Activated CD4-positive, alpha-beta memory T cell treated with anti-CD3 and anti-CD28 coated beads for 36 hours (primary cell): Measurements from ENCODE around the gene SALL3. TPM values are rescaled to one million over a fixed set of nuclear protein-coding genes. Genes with fewer than 3 reads are reported as not detected.
"Not testable (repeated sequence)": the region's sequence is repeated elsewhere in the genome, so short reads cannot be mapped to it uniquely, and the experiment has no call there.

Experiments used
- CTCF ChIA-PET: fragments of 350-600 bp; sonication (Branson Sonifier 250); formaldehyde crosslinking; loops from one replicate; lab custom pipeline; 2021; ENCODE audit warnings: antibody characterized with exemption, inconsistent platforms; lab: Charles Lee
- POLR2A ChIA-PET: fragments of 350-600 bp; sonication (Branson Sonifier 250); formaldehyde crosslinking; loops from one replicate; lab custom pipeline; 2021; ENCODE audit warnings: antibody characterized with exemption; lab: Charles Lee
- DNase-seq: peaks from one replicate; pipeline ENCODE4 v3.0.0-alpha.2; 2020
- H3K27ac Mint-ChIP-seq: one replicate; pipeline ENCODE4 v1.8.0; 2021; ENCODE audit warnings: mixed read lengths
- H3K27me3 Mint-ChIP-seq: one replicate; pipeline ENCODE4 v1.8.0; 2021; ENCODE audit warnings: mixed read lengths
- H3K36me3 Mint-ChIP-seq: one replicate; pipeline ENCODE4 v1.8.0; 2021; ENCODE audit warnings: mixed read lengths
- H3K4me1 Mint-ChIP-seq: one replicate; pipeline ENCODE4 v1.8.0; 2021; ENCODE audit warnings: low read depth, mixed read lengths
- H3K4me3 Mint-ChIP-seq: one replicate; pipeline ENCODE4 v1.8.0; 2021; ENCODE audit warnings: mild to moderate bottlenecking, mixed read lengths
- H3K9me3 Mint-ChIP-seq: one replicate; pipeline ENCODE4 v1.8.0; 2021; ENCODE audit warnings: mixed read lengths
- intact Hi-C: fragments of 100-400 bp; cut with micrococcal nuclease; formaldehyde crosslinking; loops from one replicate; pipeline ENCODE4 v1.15.1; 2023
- total RNA-seq, 2 experiments: library from RNA; stranded (reverse); gene quantifications; one replicate each; pipeline ENCODE4 v1.2.3, GENCODE V29; 2021

Gene SALL3
- total RNA-seq: not detected

DNA sequence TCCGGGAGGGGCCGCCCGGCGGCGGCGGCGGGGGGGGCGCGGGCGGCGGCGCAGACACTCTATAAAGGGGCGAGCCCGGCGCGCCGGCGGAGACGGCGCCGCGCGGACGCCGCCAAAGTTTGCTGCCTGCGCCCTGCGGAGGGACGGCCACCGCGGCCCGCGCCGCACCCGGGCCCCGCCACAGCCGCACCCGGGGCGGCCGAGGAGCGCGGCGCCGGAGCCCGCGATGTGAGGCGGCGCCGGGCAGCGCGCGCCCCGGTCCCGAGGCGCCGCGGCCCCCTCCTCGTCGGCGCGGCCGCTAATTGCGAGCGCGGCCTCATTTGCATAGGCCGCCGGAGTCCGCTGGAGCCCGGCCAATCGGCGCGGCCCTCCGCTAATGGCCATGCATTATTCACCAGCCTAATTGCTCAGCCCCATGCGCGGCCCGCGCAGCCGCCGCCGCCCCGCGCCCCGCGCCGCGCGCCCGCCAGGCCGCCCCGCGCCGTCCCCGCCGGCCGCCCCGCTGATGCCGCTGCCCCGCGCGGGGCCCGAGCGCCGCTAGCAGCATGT is at the start of gene SALL3:
SALL3 (plus strand) TSS at position 89 of the 549 bp plus-strand sequence; CDS start at position 546, 457 bp downstream.
- POLR2A ChIA-PET: no interaction called here
- CTCF ChIA-PET: no interaction called here
- no peaks in the 10 kb centered on the region for H3K9me3 Mint-ChIP-seq
- H3K27ac Mint-ChIP-seq: no peak within 1 kb of the TSS
- intact Hi-C loops: loop anchor here (10.0 kb wide), 1 partner anchor 1725 kb away; no protein-coding TSS in a partner anchor
- no peak for DNase-seq
- peaks cover 59% of the 10 kb centered on the region for H3K27me3 Mint-ChIP-seq
- H3K4me3 Mint-ChIP-seq: no peak within 1 kb of the TSS
- peaks cover 11% of the 10 kb centered on the region for H3K4me1 Mint-ChIP-seq
- peaks cover 4% of the 10 kb centered on the region for H3K36me3 Mint-ChIP-seq

DNA sequence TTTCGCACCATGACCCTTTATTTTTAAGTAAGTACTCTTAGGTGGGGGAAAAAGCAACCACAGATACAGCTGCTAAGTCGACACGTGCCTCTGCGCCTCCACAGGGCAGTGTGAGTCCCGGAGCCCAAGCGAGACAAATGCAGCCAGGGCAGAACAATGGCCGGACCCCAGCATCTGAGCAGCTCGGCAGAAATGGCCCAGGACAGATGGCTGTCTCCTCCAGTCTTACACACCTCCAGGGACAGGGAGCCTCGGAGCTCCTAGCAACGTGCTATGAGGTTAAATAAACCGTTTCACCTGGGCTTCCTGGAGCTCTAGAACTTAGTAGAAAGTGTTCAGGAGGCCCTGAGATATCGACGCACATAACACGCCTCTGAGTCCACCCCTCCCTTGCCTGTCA is 47.3 kb upstream of the SALL3 start:
- ChIA-PET CTCF (no interaction called here), POLR2A (no interaction called here)
- intact Hi-C loops: no loop called here
- H3K36me3 Mint-ChIP-seq: no peaks in the 10 kb centered on the region
- no peak overlapping the region for H3K4me3 Mint-ChIP-seq
- H3K4me1 Mint-ChIP-seq: no peaks in the 10 kb centered on the region
- no peak for DNase-seq
- H3K27ac Mint-ChIP-seq: no peak overlapping the region
- H3K9me3 Mint-ChIP-seq: no peaks in the 10 kb centered on the region
- peaks cover 2% of the 10 kb centered on the region for H3K27me3 Mint-ChIP-seq

DNA sequence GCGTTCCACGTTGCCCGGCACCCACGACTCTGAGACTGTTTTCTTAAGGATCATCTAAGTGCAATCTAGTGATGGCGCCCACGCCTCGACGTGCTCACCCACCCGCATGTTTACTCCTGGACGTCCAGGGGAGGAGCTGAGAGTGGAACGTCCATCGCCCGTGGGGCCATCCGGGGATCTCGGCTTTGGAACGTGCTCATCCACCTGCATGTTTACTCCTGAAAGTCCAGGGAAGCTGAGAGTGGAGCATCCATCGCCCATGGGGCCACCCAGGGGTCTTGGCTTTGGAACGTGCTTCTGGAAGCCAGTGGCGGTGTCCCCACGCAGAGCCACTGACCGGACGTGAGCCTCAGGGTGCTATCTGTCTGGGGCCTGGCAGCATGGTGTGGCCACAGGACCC is 45.6 kb upstream of the SALL3 start:
- intact Hi-C loops: no loop called here
- no peak overlapping the region for H3K4me3 Mint-ChIP-seq

DNA sequence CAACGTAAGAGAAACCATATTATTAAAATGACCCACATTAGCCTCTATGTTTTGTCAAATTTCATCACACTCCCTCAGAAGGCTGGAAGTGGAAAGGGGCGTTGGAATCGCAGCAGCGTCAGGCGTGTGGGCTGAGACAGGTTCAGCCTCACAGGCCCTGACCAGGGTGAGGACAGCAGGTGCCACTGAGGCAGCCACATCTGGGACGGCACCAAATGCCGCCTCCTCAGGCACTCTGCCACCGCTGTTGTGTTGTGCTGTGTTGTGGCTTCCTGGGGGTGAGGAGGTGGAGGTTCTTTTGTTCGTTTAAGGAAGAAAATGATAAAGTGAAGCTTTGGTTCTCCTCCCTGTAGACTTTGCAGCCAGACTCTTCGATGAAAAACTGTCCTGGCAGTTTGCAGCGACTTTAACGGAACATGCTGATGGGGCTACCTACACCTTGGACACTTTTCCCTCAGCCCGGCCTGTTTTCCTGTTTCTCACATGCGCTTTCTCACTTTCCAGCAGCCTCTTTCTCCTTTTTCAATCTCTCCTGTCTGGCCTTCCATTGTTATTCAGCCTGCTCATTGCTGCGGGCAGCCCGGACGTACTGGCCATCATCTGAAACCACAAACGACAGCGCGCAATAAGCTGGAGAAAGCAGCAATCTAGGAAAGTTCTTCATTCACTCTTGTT is 44.9 kb upstream of the SALL3 start:
- intact Hi-C loops: no loop called here
- Mint-ChIP-seq H3K36me3 (no peaks in the 10 kb centered on the region), H3K27ac (no peak overlapping the region), H3K27me3 (peaks cover 2% of the 10 kb centered on the region), H3K4me1 (peaks cover 3% of the 10 kb centered on the region), H3K9me3 (no peaks in the 10 kb centered on the region), H3K4me3 (no peak overlapping the region)
- DNase-seq: no peak
- ChIA-PET POLR2A (no interaction called here), CTCF (no interaction called here)

More for the DNA sequence above, 45.6 kb upstream of the SALL3 start:
- no peaks in the 10 kb centered on the region for H3K36me3 Mint-ChIP-seq
- H3K27ac Mint-ChIP-seq: no peak overlapping the region
- H3K4me1 Mint-ChIP-seq: peaks cover 2% of the 10 kb centered on the region
- ChIA-PET POLR2A (no interaction called here), CTCF (no interaction called here)
- H3K9me3 Mint-ChIP-seq: no peaks in the 10 kb centered on the region
- H3K27me3 Mint-ChIP-seq: peaks cover 2% of the 10 kb centered on the region
- no peak for DNase-seq

DNA sequence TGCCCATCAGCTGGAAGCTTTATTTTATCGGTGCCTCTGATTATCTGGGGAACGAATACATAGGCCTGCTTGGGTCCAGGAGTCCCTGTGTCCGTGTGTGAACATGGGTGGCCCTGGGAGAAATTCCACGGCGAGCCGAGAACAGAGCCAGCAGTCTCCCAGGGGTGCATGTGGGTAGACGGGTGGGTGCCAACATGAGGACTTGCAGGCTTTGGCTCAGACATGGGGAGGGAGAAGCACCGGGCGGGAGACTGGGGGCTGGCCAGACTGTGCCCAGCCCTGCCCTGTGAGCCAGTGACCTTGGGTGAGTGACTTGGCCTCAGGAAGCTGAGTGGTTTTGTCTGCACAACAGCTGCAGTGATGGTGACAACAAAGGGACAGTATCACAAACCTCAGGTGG is 44.2 kb upstream of the SALL3 start:
- H3K36me3 Mint-ChIP-seq: no peaks in the 10 kb centered on the region
- H3K27me3 Mint-ChIP-seq: peaks cover 2% of the 10 kb centered on the region
- H3K27ac Mint-ChIP-seq: no peak overlapping the region
- peaks cover 3% of the 10 kb centered on the region for H3K4me1 Mint-ChIP-seq
- H3K4me3 Mint-ChIP-seq: no peak overlapping the region
- ChIA-PET POLR2A (no interaction called here), CTCF (no interaction called here)
- no peak for DNase-seq
- no peaks in the 10 kb centered on the region for H3K9me3 Mint-ChIP-seq
- intact Hi-C loops: no loop called here

DNA sequence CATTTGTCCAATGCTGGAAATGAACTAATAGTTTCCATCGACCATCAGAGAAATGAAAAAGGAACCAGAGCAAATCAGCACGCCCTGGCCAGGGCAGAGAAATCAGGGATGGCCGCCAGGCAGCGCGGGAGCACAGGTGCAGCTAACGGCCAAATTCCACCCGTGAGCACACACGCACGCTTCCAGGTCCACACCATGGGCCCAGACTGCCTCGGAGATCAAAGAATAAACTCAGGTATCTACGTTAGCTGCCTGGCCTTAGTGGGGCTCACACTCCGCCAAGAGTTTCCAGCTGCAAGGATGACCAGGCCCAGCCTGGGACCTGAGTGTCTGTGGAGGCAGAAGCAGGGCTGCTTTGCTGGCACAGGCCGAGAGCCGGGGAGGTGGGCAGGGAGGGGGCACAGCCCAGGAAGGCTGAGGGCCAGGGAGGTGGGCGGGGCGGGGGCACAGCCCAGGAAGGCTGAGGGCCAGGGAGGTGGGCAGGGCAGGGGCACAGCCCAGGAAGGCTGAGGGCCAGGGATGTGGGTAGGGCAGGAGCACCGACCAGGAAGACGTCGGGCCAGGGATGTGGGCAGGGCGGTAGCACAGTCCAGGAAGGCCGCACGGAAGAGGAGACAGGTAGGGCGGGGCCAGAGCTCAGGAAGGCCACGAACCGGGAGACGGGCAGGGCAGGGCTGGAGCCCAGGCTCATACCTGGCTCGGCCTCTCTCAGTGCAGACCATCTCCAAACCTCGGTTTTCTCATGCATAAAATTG is 43.2 kb upstream of the SALL3 start:
- H3K4me1 Mint-ChIP-seq: peaks cover 3% of the 10 kb centered on the region
- ChIA-PET POLR2A (no interaction called here), CTCF (no interaction called here)
- no peak overlapping the region for H3K27ac Mint-ChIP-seq
- no peaks in the 10 kb centered on the region for H3K9me3 Mint-ChIP-seq
- H3K27me3 Mint-ChIP-seq: peaks cover 2% of the 10 kb centered on the region
- no peak for DNase-seq
- no peaks in the 10 kb centered on the region for H3K36me3 Mint-ChIP-seq
- intact Hi-C loops: no loop called here
- no peak overlapping the region for H3K4me3 Mint-ChIP-seq

DNA sequence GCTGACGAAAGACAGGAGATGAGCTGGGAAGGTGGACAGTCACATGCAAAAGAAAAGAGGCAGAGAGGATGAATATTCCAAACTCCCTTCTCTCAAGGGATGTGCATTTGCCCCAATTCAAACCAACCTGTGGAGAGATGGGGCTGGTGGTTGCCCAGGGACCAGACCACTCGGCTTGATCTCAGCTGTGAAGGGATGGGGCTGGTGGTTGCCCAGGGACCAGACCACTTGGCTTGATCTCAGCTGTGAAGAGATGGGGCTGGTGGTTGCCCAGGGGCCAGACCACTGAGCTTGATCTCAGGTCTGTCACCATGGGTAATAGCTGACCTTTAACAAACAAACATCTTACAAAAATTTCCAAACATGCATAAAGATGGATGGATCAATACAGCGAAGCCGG is 42.5 kb upstream of the SALL3 start:
- intact Hi-C loops: no loop called here
- Mint-ChIP-seq H3K36me3 (no peaks in the 10 kb centered on the region), H3K27ac (no peak overlapping the region), H3K27me3 (peaks cover 2% of the 10 kb centered on the region), H3K9me3 (no peaks in the 10 kb centered on the region), H3K4me3 (no peak overlapping the region), H3K4me1 (peaks cover 3% of the 10 kb centered on the region)
- ChIA-PET CTCF (no interaction called here), POLR2A (no interaction called here)
- no peak for DNase-seq

DNA sequence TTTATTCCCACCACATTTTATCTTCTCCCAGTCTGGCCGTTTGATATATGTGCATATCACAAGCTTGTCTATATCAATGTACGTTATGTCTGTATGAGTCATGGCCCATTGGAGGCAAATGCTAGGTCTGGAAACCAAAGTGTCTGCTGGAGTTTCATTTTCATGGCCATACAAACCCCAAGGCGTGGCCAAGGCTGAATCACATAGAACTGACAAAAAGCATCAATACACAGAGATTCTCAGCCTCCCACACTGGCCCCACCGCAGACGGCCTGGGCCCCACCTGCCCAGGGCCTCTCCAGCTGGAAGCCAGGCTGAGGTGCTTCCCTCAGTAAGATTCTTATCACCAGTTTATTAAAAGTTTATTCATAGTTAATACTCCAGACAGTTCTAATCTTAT is 40.5 kb upstream of the SALL3 start:
- peak; percentile 36 for DNase-seq
- peaks cover 3% of the 10 kb centered on the region for H3K4me1 Mint-ChIP-seq
- ChIA-PET POLR2A (interaction anchor here (0.9 kb wide), 1 partner anchor 65 kb away, joined by 4 read pairs; no protein-coding TSS in a partner anchor), CTCF (interaction anchor here (0.6 kb wide), 1 partner anchor 164 kb away, joined by 3 read pairs; no protein-coding TSS in a partner anchor)
- H3K27ac Mint-ChIP-seq: no peak overlapping the region
- peaks cover 6% of the 10 kb centered on the region for H3K27me3 Mint-ChIP-seq
- intact Hi-C loops: no loop called here
- H3K36me3 Mint-ChIP-seq: no peaks in the 10 kb centered on the region
- no peaks in the 10 kb centered on the region for H3K9me3 Mint-ChIP-seq
- no peak overlapping the region for H3K4me3 Mint-ChIP-seq

DNA sequence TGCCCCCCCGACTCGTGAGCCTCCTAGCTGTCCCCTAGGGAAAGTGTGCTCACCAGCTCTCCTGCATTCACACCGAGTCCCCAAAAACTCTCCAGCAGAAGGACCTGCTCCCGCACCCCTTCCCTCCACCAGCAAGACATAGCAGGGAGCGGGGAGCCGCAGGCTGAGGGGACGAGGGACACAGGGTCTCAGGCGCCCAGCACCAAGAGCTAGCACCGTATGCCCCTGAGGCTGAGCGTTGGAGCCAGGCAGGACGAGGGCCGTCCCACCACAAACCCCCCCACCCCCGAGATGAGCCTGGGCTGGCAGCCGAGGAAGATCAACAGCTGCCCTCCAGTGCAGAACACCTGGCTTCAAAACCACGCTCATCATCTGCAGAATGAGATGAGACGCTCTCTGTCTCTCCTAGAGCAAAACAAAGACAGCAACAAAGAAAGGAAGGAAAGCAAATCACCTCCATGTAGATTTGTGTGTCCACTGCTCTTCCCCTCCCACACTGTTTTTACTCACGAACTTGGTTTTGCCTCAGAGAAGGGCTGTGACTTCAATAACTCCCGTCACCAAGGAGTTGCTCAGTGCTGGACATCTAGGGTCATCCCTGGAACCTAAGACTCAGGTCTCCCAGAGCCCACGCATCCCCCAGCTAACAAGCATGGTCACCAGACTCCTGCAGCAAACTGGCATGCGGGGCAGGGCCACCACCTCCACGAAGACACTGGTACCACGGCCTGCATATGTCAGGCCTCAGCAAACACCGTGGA is 39.7 kb upstream of the SALL3 start:
- Mint-ChIP-seq H3K9me3 (no peaks in the 10 kb centered on the region), H3K4me1 (peaks cover 3% of the 10 kb centered on the region), H3K27me3 (peaks cover 6% of the 10 kb centered on the region), H3K4me3 (no peak overlapping the region), H3K27ac (no peak overlapping the region), H3K36me3 (no peaks in the 10 kb centered on the region)
- DNase-seq: no peak
- intact Hi-C loops: no loop called here
- CTCF ChIA-PET: interaction anchor here (0.6 kb wide), 1 partner anchor 165 kb away, joined by 3 read pairs; no protein-coding TSS in a partner anchor
- POLR2A ChIA-PET: no interaction called here

DNA sequence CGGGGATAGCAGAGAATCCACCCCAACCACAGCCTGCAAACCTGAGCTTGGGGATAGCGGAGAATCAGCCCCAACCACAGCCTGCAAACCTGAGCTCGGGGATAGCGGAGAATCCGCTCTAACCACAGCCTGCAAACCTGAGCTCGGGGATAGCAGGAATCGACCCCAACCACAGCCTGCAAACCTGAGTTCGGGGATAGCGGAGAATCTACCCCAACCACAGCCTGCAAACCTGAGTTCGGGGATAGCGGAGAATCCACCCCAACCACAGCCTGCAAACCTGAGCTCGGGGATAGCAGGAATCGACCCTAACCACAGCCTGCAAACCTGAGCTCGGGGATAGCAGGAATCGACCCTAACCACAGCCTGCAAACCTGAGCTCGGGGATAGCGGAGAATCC is 37.4 kb upstream of the SALL3 start:
- H3K27me3 Mint-ChIP-seq, POLR2A ChIA-PET, H3K27ac Mint-ChIP-seq, DNase-seq, H3K36me3 Mint-ChIP-seq, intact Hi-C loops, H3K9me3 Mint-ChIP-seq, CTCF ChIA-PET, H3K4me3 Mint-ChIP-seq, H3K4me1 Mint-ChIP-seq: not testable (repeated sequence)

DNA sequence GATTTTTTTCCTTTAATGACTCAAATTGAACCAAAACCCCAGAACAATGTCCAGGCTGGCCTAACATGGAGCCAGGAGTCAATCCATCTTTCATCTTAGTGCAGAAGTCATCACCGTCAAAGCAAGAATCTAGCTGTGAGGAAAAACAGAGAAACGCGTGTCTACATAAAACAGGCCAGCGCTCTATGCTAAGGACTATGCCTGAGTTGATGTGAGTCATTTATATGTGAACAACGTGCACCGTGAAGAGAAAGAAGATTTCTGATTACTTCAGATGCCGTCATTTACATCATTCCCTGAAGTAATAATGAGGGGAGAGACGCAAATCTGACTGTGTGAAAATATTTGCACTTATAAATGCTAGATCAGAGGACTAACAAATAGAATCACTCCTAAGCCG is 34.0 kb upstream of the SALL3 start:
- no peak overlapping the region for H3K27ac Mint-ChIP-seq
- H3K4me1 Mint-ChIP-seq: no peaks in the 10 kb centered on the region
- intact Hi-C loops: no loop called here
- peaks cover 9% of the 10 kb centered on the region for H3K27me3 Mint-ChIP-seq
- H3K36me3 Mint-ChIP-seq: no peaks in the 10 kb centered on the region
- no peak overlapping the region for H3K4me3 Mint-ChIP-seq
- no peaks in the 10 kb centered on the region for H3K9me3 Mint-ChIP-seq
- CTCF ChIA-PET: no interaction called here
- POLR2A ChIA-PET: no interaction called here
- DNase-seq: no peak

DNA sequence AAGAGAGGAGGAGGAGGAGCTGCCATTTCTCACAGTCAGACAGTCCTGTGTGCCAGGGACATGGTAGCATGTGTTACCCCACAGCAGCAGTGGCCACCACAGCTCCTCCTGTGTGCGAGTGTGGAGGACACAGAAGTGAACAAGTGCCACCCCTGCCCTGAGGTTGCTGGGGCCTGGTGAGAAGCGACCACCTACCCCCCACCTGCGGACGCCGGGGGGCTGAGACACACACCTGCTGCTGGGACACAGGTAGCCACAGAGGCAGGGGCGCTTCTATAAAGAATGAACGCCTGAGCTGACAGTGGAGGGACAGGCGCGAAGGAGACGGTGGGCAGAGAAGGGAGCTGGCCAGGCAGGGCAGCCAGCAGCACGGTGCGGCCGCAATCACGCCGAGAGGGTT is 32.3 kb upstream of the SALL3 start:
- no peak overlapping the region for H3K27ac Mint-ChIP-seq
- H3K4me1 Mint-ChIP-seq: no peaks in the 10 kb centered on the region
- H3K9me3 Mint-ChIP-seq: peaks cover 8% of the 10 kb centered on the region
- intact Hi-C loops: no loop called here
- ChIA-PET CTCF (no interaction called here), POLR2A (no interaction called here)
- H3K36me3 Mint-ChIP-seq: no peaks in the 10 kb centered on the region
- DNase-seq: no peak
- no peak overlapping the region for H3K4me3 Mint-ChIP-seq
- H3K27me3 Mint-ChIP-seq: peaks cover 9% of the 10 kb centered on the region
